Measurements from ENCODE around the gene UBE2G2. TPM values are rescaled to one million over a fixed set of nuclear protein-coding genes. Genes with fewer than 3 reads are reported as not detected.

The UBE2G2 gene
- total RNA-seq, 1 donor from 2014 or later, result 80.2 TPM

GRCh38 chr21:44815225-44815624 lies 13.6 kb upstream of the UBE2G2 start:
- no peak for DNase-seq

- DNase-seq, result no peak
Observed at GRCh38 chr21:44814498-44815023, 12.9 kb upstream of the UBE2G2 start.

GRCh38 chr21:44813727-44814126 lies 12.1 kb upstream of the UBE2G2 start:
- DNase-seq, result no peak

- no peak for DNase-seq
Observed at GRCh38 chr21:44813149-44813548, 11.5 kb upstream of the UBE2G2 start.

GRCh38 chr21:44812640-44813039 lies 11.0 kb upstream of the UBE2G2 start:
- DNase-seq, result no peak

- no peak for DNase-seq
Observed at GRCh38 chr21:44810779-44811178, 9.2 kb upstream of the UBE2G2 start.

GRCh38 chr21:44805859-44806258 lies 4.2 kb upstream of the UBE2G2 start:
- no peak for DNase-seq

GRCh38 chr21:44805226-44805625 lies 3.6 kb upstream of the UBE2G2 start:
- DNase-seq, result no peak

GRCh38 chr21:44804762-44805161 lies 3.1 kb upstream of the UBE2G2 start:
- DNase-seq, result no peak

- DNase-seq, result no peak
Observed at GRCh38 chr21:44803651-44804050, 2.0 kb upstream of the UBE2G2 start.

GRCh38 chr21:44802396-44803153 lies 955 bp upstream of the UBE2G2 start:
- no peak for DNase-seq

- DNase-seq, result peak; percentile 34
Observed at GRCh38 chr21:44800971-44801467, 601 bp downstream of the UBE2G2 start.

- peak; percentile 58 for DNase-seq
Observed at GRCh38 chr21:44800103-44800502, 1.5 kb downstream of the UBE2G2 start.

GRCh38 chr21:44799646-44800045 lies 2.0 kb downstream of the UBE2G2 start:
- no peak for DNase-seq

GRCh38 chr21:44797775-44798174 lies 3.8 kb downstream of the UBE2G2 start:
- DNase-seq, result no peak

GRCh38 chr21:44795342-44795741 lies 6.3 kb downstream of the UBE2G2 start:
- no peak for DNase-seq

- no peak for DNase-seq
Observed at GRCh38 chr21:44793592-44794374, 7.8 kb downstream of the UBE2G2 start.

GRCh38 chr21:44792702-44793591 lies 8.7 kb downstream of the UBE2G2 start:
- DNase-seq, result peak; percentile 83

GRCh38 chr21:44791993-44792392 lies 9.6 kb downstream of the UBE2G2 start:
- no peak for DNase-seq

- DNase-seq, result no peak
Observed at GRCh38 chr21:44791246-44791645, 10.4 kb downstream of the UBE2G2 start.

- DNase-seq, result no peak
Observed at GRCh38 chr21:44790368-44790767, 11.3 kb downstream of the UBE2G2 start.

- no peak for DNase-seq
Observed at GRCh38 chr21:44789880-44790279, 11.7 kb downstream of the UBE2G2 start.

All from tongue (tissue), 2 donors.